Activated CD4-positive, alpha-beta T cell treated with anti-CD3 and anti-CD28 coated beads, Interleukin-2, amount 10 ng/mL, durations not matched to agents 24 days and 14 days (primary cell): ENCODE results near the gene NACC1. TPM values are rescaled to one million over a fixed set of nuclear protein-coding genes. Genes with fewer than 3 reads are reported as not detected.

ENCODE experiments used
- DNase-seq: peaks from one replicate; pipeline ENCODE4 v3.0.0; 2022
- H3K27ac Mint-ChIP-seq: one replicate; pipeline ENCODE4 v1.8.0; 2022; ENCODE audit warnings: mild to moderate bottlenecking, mixed read lengths
- H3K27me3 Mint-ChIP-seq: one replicate; pipeline ENCODE4 v1.8.0; 2022; ENCODE audit warnings: mixed read lengths
- H3K36me3 Mint-ChIP-seq: one replicate; pipeline ENCODE4 v1.8.0; 2022; ENCODE audit warnings: low read depth, mild to moderate bottlenecking, mixed read lengths
- H3K4me1 Mint-ChIP-seq: one replicate; pipeline ENCODE4 v1.8.0; 2021; ENCODE audit warnings: mixed read lengths
- H3K4me3 Mint-ChIP-seq: one replicate; pipeline ENCODE4 v1.8.0; 2022; ENCODE audit warnings: mild to moderate bottlenecking, moderate library complexity, mixed read lengths
- H3K9me3 Mint-ChIP-seq: one replicate; pipeline ENCODE4 v1.8.0; 2021; ENCODE audit warnings: mixed read lengths
- intact Hi-C: fragments of 100-400 bp; cut with micrococcal nuclease; formaldehyde crosslinking; loops from one replicate; pipeline ENCODE4 v1.15.1; 2023
- total RNA-seq: library from RNA; stranded (reverse); gene quantifications from 2 replicates; pipeline ENCODE4 v1.2.3, GENCODE V29; 2022

Gene NACC1
- total RNA-seq, 1 donor from 2014 or later: 121 TPM

- no peak overlapping the region for H3K27ac Mint-ChIP-seq
- H3K4me1 Mint-ChIP-seq: peaks cover 17% of the 10 kb centered on the region
- DNase-seq: no peak
- peaks cover 21% of the 10 kb centered on the region for H3K27me3 Mint-ChIP-seq
- H3K4me3 Mint-ChIP-seq: no peak overlapping the region
- no peaks in the 10 kb centered on the region for H3K9me3 Mint-ChIP-seq
- intact Hi-C loops: loop anchor here (1.0 kb wide), 1 partner anchor 114 kb away; no protein-coding TSS in a partner anchor
- no peaks in the 10 kb centered on the region for H3K36me3 Mint-ChIP-seq
Observed at GRCh38 chr19:13092606-13093235, 25.3 kb upstream of the NACC1 start.

GRCh38 chr19:13093407-13094105 is 24.5 kb upstream of the NACC1 start:
- Mint-ChIP-seq H3K4me3 (no peak overlapping the region), H3K36me3 (no peaks in the 10 kb centered on the region), H3K27ac (no peak overlapping the region), H3K9me3 (no peaks in the 10 kb centered on the region), H3K4me1 (peaks cover 23% of the 10 kb centered on the region), H3K27me3 (peaks cover 25% of the 10 kb centered on the region)
- peak; percentile 94 for DNase-seq
- intact Hi-C loops: loop anchor here (1.0 kb wide), 1 partner anchor 115 kb away; no protein-coding TSS in a partner anchor

GRCh38 chr19:13094106-13094504 is 24.0 kb upstream of the NACC1 start:
- Mint-ChIP-seq H3K4me3 (no peak overlapping the region), H3K36me3 (no peaks in the 10 kb centered on the region), H3K27ac (no peak overlapping the region), H3K27me3 (peaks cover 26% of the 10 kb centered on the region), H3K4me1 (peaks cover 26% of the 10 kb centered on the region), H3K9me3 (no peaks in the 10 kb centered on the region)
- intact Hi-C loops: no loop called here
- no peak for DNase-seq

GRCh38 chr19:13094771-13095392 is 23.2 kb upstream of the NACC1 start:
- H3K9me3 Mint-ChIP-seq: no peaks in the 10 kb centered on the region
- peak overlapping the region; percentile 23 for H3K4me3 Mint-ChIP-seq
- peaks cover 31% of the 10 kb centered on the region for H3K4me1 Mint-ChIP-seq
- H3K27ac Mint-ChIP-seq: no peak overlapping the region
- peaks cover under 1% of the 10 kb centered on the region for H3K36me3 Mint-ChIP-seq
- intact Hi-C loops: loop anchor here (5.0 kb wide), 1 partner anchor 258 kb away; the partner anchor contains the start of gene MAST1
- peak; percentile 74 for DNase-seq
- peaks cover 26% of the 10 kb centered on the region for H3K27me3 Mint-ChIP-seq

GRCh38 chr19:13095393-13095784 is 22.7 kb upstream of the NACC1 start:
- Mint-ChIP-seq H3K4me3 (no peak overlapping the region), H3K9me3 (no peaks in the 10 kb centered on the region), H3K36me3 (peaks cover 5% of the 10 kb centered on the region), H3K4me1 (peaks cover 36% of the 10 kb centered on the region), H3K27ac (no peak overlapping the region), H3K27me3 (peaks cover 26% of the 10 kb centered on the region)
- intact Hi-C loops: loop anchor here (5.0 kb wide), 1 partner anchor 258 kb away; the partner anchor contains the start of gene MAST1
- peak; percentile 71 for DNase-seq

- H3K36me3 Mint-ChIP-seq: peaks cover 5% of the 10 kb centered on the region
- intact Hi-C loops: loop anchor here (5.0 kb wide), 1 partner anchor 259 kb away; the partner anchor contains the start of gene MAST1
Observed at GRCh38 chr19:13095934-13096927, 21.8 kb upstream of the NACC1 start.

GRCh38 chr19:13097033-13097462 is 21.0 kb upstream of the NACC1 start:
- Mint-ChIP-seq H3K36me3 (peaks cover 5% of the 10 kb centered on the region), H3K4me1 (peaks cover 44% of the 10 kb centered on the region), H3K27ac (peak overlapping the region; percentile 70), H3K27me3 (peaks cover 28% of the 10 kb centered on the region), H3K9me3 (no peaks in the 10 kb centered on the region), H3K4me3 (peak overlapping the region; percentile 79)
- intact Hi-C loops: loop anchor here (5.0 kb wide), 1 partner anchor 260 kb away; the partner anchor contains the start of gene MAST1
- DNase-seq: peak; percentile 71

More at GRCh38 chr19:13095934-13096927, 21.8 kb upstream of the NACC1 start:
- Mint-ChIP-seq H3K27me3 (peaks cover 26% of the 10 kb centered on the region), H3K27ac (peak overlapping the region; percentile 49), H3K9me3 (no peaks in the 10 kb centered on the region), H3K4me1 (peaks cover 38% of the 10 kb centered on the region), H3K4me3 (peak overlapping the region; percentile 76)
- no peak for DNase-seq

- peak overlapping the region; percentile 80 for H3K4me3 Mint-ChIP-seq
- peak overlapping the region; percentile 83 for H3K27ac Mint-ChIP-seq
- peaks cover 5% of the 10 kb centered on the region for H3K36me3 Mint-ChIP-seq
- peaks cover 46% of the 10 kb centered on the region for H3K4me1 Mint-ChIP-seq
- intact Hi-C loops: loop anchor here (5.0 kb wide), 1 partner anchor 260 kb away; the partner anchor contains the start of gene MAST1
- no peaks in the 10 kb centered on the region for H3K9me3 Mint-ChIP-seq
- peak; percentile 74 for DNase-seq
- peaks cover 28% of the 10 kb centered on the region for H3K27me3 Mint-ChIP-seq
Observed at GRCh38 chr19:13097463-13098258, 20.4 kb upstream of the NACC1 start.

GRCh38 chr19:13098277-13099072 is 19.6 kb upstream of the NACC1 start:
- Mint-ChIP-seq H3K4me1 (peaks cover 51% of the 10 kb centered on the region), H3K4me3 (peak overlapping the region; percentile 80), H3K27me3 (peaks cover 28% of the 10 kb centered on the region), H3K9me3 (no peaks in the 10 kb centered on the region), H3K36me3 (peaks cover 5% of the 10 kb centered on the region), H3K27ac (peak overlapping the region; percentile 78)
- DNase-seq: peak; percentile 76
- intact Hi-C loops: loop anchor here (1.0 to 5.0 kb wide), 2 partner anchors 86 to 261 kb away; partner anchors contain the start of gene MAST1

- intact Hi-C loops: loop anchor here (1.0 to 5.0 kb wide), 2 partner anchors 87 to 262 kb away; partner anchors contain the start of gene MAST1
- peaks cover 47% of the 10 kb centered on the region for H3K4me1 Mint-ChIP-seq
- H3K4me3 Mint-ChIP-seq: peak overlapping the region; percentile 80
- peaks cover 5% of the 10 kb centered on the region for H3K36me3 Mint-ChIP-seq
- DNase-seq: peak; percentile 94
- H3K9me3 Mint-ChIP-seq: no peaks in the 10 kb centered on the region
- peak overlapping the region; percentile 92 for H3K27ac Mint-ChIP-seq
- H3K27me3 Mint-ChIP-seq: peaks cover 24% of the 10 kb centered on the region
Observed at GRCh38 chr19:13099073-13099999, 18.7 kb upstream of the NACC1 start.
